Measurements from ENCODE around the gene FOXA3. TPM values are rescaled to one million over a fixed set of nuclear protein-coding genes. Genes with fewer than 3 reads are reported as not detected.

The FOXA3 gene
- total RNA-seq, 2 experiments from 2014 or later: not detected

DNA sequence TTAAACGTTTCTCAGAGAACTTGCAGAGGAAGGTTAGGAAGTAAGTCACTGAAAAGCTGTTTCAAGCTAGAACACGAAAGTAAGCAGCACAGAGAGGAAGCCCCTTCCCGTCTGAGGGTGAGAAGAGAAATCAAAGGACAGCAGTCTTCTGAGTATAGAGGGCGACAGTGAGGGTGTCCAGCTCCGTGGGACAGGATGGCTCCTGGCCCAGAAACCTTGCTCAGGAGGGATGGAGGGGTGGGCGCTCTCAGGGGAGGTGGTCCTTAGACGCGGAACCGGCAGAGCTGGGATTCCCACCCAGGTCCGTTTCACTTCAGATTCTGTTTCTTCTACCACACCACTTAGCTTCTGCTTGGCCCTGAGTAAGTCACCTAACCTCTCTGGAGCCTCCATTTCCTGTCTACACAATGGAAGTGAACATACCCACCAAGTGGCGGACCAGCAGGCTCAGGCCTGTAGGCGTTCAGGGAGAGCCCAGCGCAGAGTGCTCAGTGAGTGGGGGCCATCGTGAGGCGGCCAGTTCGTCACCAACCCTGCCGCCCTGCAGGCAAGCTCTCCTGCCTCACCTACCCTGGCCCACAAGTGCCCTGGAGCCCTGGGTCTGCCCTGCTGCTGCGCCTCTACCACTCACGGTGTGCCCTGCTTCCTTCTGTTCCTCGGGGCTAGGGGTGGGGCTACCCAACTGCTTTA lies 43.6 kb upstream of the FOXA3 start:
- Histone ChIP-seq H3K9me2 (ENCODE audit: insufficient read depth, low read length) (no peaks in the 10 kb centered on the region), H3K27ac (ENCODE audit: low read depth, low read length, poor library complexity, severe bottlenecking) (no peak overlapping the region), H2AFZ (ENCODE audit: low read length) (no peak overlapping the region), H3K36me3 (ENCODE audit: insufficient read depth, low read length) (peaks cover 65% of the 10 kb centered on the region), H3K4me2 (ENCODE audit: low read length) (no peak overlapping the region), H3K9me3 (ENCODE audit: low read length) (no peaks in the 10 kb centered on the region), H3K79me2 (ENCODE audit: insufficient read depth, low read depth, low read length) (no peaks in the 10 kb centered on the region), H3K4me3 (ENCODE audit: low read depth, low read length, poor library complexity, severe bottlenecking) (no peak overlapping the region), H4K20me1 (ENCODE audit: insufficient read depth, low read length) (no peaks in the 10 kb centered on the region), H3K4me1 (ENCODE audit: insufficient read depth, low read length, poor library complexity, severe bottlenecking) (peaks cover 5% of the 10 kb centered on the region)
- ChIA-PET CTCF (ENCODE audit: unreplicated experiment) (no interaction called here), POLR2A (no interaction called here)
- no peak for DNase-seq (ENCODE audit: low spot score)
- TF ChIP-seq, protein P1, sequence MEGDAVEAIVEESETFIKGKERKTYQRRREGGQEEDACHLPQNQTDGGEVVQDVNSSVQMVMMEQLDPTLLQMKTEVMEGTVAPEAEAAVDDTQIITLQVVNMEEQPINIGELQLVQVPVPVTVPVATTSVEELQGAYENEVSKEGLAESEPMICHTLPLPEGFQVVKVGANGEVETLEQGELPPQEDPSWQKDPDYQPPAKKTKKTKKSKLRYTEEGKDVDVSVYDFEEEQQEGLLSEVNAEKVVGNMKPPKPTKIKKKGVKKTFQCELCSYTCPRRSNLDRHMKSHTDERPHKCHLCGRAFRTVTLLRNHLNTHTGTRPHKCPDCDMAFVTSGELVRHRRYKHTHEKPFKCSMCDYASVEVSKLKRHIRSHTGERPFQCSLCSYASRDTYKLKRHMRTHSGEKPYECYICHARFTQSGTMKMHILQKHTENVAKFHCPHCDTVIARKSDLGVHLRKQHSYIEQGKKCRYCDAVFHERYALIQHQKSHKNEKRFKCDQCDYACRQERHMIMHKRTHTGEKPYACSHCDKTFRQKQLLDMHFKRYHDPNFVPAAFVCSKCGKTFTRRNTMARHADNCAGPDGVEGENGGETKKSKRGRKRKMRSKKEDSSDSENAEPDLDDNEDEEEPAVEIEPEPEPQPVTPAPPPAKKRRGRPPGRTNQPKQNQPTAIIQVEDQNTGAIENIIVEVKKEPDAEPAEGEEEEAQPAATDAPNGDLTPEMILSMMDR (conservative IDR thresholded peaks at IDR 0.05; ENCODE audit: low read length): no peak
- intact Hi-C loops (cut with micrococcal nuclease; ENCODE audit: unreplicated experiment): no loop called here
- no TSS peak for BruUV-seq (replicated peaks)

DNA sequence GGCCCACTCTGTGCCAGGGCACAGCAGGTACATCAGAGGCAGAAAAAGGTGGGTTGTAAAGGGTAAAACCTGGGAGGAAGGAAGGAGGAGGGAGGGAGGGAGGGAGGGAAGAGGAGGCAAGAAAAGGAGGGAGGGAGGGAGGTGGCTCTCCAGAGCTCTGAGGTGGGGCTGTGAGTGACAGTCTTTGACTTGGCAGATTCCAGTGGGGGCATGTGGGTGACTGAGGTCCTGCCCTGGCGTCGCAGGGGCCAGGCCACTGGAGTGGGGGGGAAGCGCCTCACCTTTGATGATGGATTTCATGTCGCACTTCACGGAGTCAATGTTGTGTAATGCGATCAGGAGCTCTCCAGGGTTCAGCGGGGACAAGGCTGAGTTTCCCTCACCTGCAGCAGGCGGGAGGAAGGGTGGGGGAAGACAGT lies 43.0 kb upstream of the FOXA3 start:
- POLR2A ChIA-PET: no interaction called here
- Histone ChIP-seq H3K4me2 (ENCODE audit: low read length) (no peak overlapping the region), H3K4me1 (ENCODE audit: insufficient read depth, low read length, poor library complexity, severe bottlenecking) (peaks cover 5% of the 10 kb centered on the region), H3K79me2 (ENCODE audit: insufficient read depth, low read depth, low read length) (no peaks in the 10 kb centered on the region), H3K36me3 (ENCODE audit: insufficient read depth, low read length) (peaks cover 64% of the 10 kb centered on the region), H3K27ac (ENCODE audit: low read depth, low read length, poor library complexity, severe bottlenecking) (no peak overlapping the region), H3K9me2 (ENCODE audit: insufficient read depth, low read length) (no peaks in the 10 kb centered on the region), H3K4me3 (ENCODE audit: low read depth, low read length, poor library complexity, severe bottlenecking) (no peak overlapping the region), H3K9me3 (ENCODE audit: low read length) (no peaks in the 10 kb centered on the region), H2AFZ (ENCODE audit: low read length) (no peak overlapping the region), H4K20me1 (ENCODE audit: insufficient read depth, low read length) (no peaks in the 10 kb centered on the region)
- intact Hi-C loops (cut with micrococcal nuclease; ENCODE audit: unreplicated experiment): no loop called here
- CTCF ChIA-PET (ENCODE audit: unreplicated experiment): no interaction called here
- BruUV-seq (replicated peaks): no TSS peak
- no peak for TF ChIP-seq EZH2phosphoT487 (IDR thresholded peaks at IDR 0.05; ENCODE audit: borderline replicate concordance, low read depth, low read length)
- TF ChIP-seq, protein P1 (conservative IDR thresholded peaks at IDR 0.05; ENCODE audit: low read length): no peak
- DNase-seq (ENCODE audit: low spot score): no peak

DNA sequence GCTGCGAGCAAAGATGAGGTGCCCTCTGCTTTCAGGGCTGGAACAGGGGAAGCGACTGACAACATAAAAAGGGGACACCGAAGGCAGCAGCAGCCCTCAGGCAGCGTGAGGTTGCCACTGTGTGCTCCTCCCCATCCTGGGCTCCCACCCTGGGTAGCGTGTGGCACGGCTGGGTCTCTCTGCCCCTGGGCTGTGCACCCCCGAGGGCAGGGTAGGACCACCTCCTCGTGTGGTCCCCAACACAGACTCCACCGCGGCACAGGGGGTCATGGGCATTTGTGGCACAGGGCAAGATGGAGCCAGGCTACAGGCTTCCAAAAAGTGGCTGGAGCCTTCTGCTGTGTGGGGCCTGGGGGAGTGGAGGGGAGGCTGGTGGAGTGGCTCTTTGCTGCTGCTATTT lies 42.6 kb upstream of the FOXA3 start:
- Histone ChIP-seq H3K9me3 (ENCODE audit: low read length) (no peaks in the 10 kb centered on the region), H3K4me2 (ENCODE audit: low read length) (no peak overlapping the region), H3K79me2 (ENCODE audit: insufficient read depth, low read depth, low read length) (no peaks in the 10 kb centered on the region), H3K36me3 (ENCODE audit: insufficient read depth, low read length) (peaks cover 66% of the 10 kb centered on the region), H3K4me1 (ENCODE audit: insufficient read depth, low read length, poor library complexity, severe bottlenecking) (peaks cover 5% of the 10 kb centered on the region), H4K20me1 (ENCODE audit: insufficient read depth, low read length) (no peaks in the 10 kb centered on the region), H2AFZ (ENCODE audit: low read length) (no peak overlapping the region), H3K27ac (ENCODE audit: low read depth, low read length, poor library complexity, severe bottlenecking) (no peak overlapping the region), H3K4me3 (ENCODE audit: low read depth, low read length, poor library complexity, severe bottlenecking) (no peak overlapping the region), H3K9me2 (ENCODE audit: insufficient read depth, low read length) (no peaks in the 10 kb centered on the region)
- BruUV-seq (replicated peaks): no TSS peak
- no peak for TF ChIP-seq EZH2phosphoT487 (IDR thresholded peaks at IDR 0.05; ENCODE audit: borderline replicate concordance, low read depth, low read length)
- TF ChIP-seq, protein P1 (conservative IDR thresholded peaks at IDR 0.05; ENCODE audit: low read length): no peak
- no peak for DNase-seq (ENCODE audit: low spot score)
- CTCF ChIA-PET (ENCODE audit: unreplicated experiment): no interaction called here
- intact Hi-C loops (cut with micrococcal nuclease; ENCODE audit: unreplicated experiment): no loop called here
- POLR2A ChIA-PET: no interaction called here

Measured in OCI-LY7 (cell line).